GM19025 (cell line): ENCODE measurements around the gene ZFR2.
"Not testable (repeated sequence)": the region's sequence is repeated elsewhere in the genome, so short reads cannot be mapped to it uniquely, and the experiment has no call there.

ENCODE experiments used
- ATAC-seq: cut with Tn5 transposase; IDR thresholded peaks from one replicate; pipeline ENCODE4 v1.9.1; 2021; ENCODE audit warnings: mild to moderate bottlenecking, low read depth, moderate library complexity; ENCODE audit not compliant: unreplicated experiment

ZFR2 gene

GRCh38 chr19:3760871-3761361, 107.9 kb downstream of the ZFR2 start:
- ATAC-seq = no peak

DNA sequence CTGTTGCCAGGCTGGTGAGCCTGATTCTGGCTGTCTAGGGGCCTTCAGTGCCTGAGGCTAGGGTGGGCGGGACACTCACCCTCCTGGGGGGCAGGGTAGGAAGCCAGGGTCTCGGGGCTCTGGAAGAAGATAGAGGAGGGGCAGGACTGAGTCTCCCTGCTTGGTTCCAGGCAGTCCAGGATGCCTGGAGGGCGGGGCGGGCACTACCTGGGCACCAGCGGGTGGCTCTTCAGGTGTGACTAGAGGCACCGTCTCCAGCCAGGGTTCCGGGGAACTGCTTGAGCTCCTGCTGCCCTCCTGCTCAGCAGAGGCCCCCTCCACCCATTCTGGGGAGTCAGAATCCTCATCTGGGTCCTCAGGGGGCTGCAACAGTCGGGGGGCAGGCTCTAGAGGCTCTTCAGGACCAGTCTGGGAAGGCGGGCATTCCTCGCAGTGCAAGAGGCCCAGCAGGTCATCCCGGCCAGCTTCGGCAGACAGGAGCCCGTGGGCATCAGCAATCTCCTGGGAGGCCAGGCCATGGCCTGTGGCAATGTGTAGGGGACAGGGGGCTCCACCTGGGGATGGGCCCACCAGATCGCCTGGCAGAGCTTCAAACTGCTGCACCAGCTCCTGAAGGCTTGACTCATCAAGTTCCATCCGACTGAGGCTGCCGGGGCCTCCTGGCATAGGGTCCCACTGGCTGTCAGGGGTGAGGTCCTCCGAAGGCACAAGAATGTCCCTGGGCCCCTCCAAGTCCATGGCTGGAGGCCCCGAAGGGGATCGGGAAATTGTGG, 109.2 kb downstream of the ZFR2 start:
- ATAC-seq = no peak

- ATAC-seq = not testable (repeated sequence)
Observed at GRCh38 chr19:3758297-3758696, 110.5 kb downstream of the ZFR2 start.

GRCh38 chr19:3757705-3758104, 111.1 kb downstream of the ZFR2 start:
- not testable (repeated sequence) for ATAC-seq
